ENCODE results near the gene CCDC112.

Gene CCDC112

DNA sequence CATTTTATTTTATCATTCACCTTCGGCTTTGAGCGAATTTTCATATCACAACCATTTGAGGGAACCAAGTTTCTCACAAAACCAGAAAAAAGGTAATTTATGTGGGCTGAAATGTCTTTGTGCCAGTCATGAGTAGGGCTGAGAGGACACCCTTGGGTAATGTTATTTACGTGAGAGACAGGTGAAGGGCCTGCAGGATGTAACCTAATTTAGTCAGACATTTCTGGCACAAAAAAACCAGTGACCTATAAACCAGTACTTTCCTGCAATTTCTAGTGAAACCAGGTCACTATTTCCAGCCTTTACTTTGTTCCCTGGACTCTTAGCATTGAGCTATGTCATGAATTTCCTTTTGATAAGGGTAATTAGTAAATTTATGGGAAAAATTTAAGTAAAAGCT lies 17.2 kb upstream of the CCDC112 start:
- no peak for DNase-seq

DNA sequence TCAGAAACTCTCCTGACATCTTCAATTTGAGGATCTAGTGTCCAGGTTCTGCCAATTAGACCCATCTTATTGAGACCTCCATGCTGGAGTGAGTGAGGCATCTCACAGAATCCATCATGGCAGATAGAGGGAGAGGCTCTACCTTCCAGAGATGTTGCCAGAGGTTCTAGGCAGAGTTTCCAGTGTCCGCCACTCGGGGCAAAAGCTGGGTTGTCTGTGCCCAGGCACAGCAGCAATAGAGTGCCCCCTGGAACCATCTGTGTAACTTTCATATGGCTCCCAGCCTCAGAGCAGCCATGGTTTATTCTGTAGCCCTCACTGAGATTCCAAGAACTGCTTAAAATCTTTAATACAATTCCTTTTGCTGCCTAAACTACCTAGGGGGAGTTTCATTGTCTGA lies 16.6 kb upstream of the CCDC112 start:
- DNase-seq, result no peak

DNA sequence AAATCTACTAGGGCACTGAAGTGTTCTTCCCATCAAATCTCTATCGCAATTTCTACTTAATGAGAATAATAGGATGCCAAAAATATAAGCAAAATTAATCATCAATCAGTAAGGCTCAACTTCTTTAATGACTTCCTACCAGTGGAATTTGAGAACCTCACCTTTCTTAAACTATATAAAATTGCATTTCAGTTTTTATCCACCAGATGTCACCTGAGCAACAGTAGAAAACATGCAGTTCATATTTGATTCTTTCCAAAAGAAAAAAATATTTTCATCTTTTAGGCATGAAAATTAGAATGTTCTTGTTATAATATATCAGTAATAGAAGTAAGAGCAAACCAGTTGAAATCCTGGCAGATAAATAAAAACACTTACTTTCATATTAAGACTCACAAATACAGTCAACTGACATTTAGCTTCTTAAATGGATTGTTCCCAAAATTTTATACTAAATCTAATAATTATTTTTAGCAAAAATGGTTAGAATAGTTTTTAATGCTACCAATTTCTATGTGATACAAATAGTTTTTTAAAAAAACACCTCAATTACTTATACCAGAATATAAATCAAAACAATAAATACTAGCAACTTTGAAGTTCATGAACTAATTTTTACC lies 13.4 kb upstream of the CCDC112 start:
- DNase-seq, result no peak

DNA sequence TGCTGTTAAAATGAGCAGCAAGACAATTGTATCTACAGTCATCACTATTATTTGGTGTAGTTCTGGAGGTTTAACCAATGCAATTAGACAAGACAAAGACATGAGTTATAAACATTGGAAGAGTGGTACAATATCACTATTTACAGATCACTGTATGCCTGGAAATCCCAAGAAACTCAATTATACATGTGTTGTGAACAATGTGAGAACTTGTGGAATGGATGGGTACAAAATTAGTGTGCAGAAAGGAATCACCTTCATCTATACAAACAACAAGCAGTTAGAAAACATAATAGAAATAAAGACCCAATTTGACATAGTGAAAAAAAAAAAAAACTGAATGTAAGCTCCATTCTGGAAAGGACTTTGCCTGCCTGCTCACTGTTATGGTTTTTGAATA lies 12.4 kb upstream of the CCDC112 start:
- DNase-seq, result no peak

DNA sequence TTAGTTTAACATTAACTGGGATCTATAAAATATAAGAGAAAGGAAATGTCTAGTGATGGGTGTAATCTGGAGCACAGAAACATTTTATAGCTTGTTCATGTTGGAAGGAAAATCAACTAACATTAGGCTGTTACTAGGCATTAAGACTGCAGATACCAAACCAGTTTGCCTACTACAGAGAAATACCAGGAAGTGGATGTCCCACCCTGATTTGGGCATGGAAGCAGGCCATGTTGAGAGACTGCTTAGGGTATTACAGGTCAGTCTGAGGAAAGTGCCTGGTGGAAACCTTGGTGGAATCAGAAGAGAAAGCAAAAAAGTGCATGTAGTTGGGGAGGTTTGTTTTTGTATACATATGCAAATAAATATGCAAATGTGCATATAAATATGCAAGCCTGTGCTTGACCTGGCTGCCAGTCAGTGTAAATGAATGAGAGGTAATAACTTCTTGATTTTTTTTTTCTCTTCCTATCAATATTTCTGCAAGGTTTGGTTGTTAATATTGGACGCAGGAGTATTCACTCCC lies 9.6 kb upstream of the CCDC112 start:
- DNase-seq, result no peak

DNA sequence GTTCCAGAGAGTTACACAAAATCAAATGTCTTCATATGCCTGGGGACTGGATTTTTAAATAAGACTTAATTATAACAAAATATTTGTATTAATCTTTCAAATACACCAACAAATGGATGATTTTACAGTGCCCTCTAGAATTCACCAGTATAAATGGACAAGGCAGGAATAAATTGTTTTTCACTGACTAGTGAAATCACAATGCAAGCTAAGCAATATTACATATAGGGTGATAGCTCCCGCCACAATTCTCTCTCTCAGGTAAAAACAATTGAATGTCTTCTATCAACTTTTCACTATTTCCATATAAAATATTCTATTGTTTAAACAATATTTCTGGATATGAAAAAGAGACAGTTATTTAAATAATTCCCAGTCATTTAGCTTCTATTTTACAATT lies 8.0 kb upstream of the CCDC112 start:
- DNase-seq, result no peak

DNA sequence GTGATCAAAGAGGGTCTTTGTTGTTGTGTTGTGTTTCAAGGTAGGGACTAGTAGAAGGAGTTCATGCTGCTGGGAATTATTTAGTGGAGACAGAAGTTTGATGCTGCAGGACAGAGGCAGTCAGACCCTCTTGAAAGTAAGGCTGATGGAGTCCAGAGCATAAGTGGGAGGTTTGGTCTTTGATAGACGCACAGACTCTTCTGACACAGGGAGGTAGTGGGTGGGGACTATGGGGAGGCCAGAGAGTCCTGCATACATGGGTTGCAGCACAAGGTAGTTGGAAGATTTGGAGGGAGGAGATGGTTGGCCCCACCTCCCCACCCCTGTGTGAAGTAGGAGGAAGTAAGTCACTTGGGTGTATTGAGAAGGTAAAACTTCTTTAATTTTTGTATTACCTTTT lies 2.4 kb upstream of the CCDC112 start:
- no peak for DNase-seq

DNA sequence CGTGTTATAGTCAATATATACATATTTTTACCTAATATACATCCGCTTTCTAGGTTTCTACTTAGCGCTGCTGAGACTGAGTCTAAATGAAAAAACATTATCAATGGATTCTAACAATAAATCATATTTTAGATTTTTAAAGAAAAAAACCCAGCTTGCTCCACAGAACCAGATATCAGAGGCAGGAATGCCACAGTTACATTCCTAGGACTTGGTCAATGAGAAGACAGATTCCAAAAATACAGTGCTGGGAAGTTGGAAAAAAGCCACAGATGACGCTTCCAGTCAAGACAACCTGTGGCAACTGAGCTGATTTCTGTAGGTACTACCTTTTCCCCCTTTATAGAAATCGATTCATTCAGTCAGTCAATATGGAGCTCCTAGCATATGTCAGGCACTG lies 577 bp upstream of the CCDC112 start:
- no peak for DNase-seq

DNA sequence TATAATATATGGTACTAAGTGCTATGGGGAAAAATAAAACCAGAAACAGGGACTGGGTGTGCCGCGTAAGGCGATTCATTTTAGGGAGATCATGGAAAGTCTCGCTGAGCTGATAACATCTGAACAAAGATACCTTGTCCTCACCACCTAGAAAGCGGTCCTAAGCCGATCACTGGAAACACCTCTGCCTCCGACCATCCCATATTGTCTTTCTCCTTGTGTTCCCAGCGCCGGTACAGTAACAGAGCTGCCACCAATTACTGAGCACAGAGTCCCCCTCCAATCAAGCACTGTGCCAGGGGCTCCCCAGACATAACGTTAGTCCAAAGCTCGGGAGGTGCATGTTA lies 704 bp downstream of the CCDC112 start:
- no peak for DNase-seq

DNA sequence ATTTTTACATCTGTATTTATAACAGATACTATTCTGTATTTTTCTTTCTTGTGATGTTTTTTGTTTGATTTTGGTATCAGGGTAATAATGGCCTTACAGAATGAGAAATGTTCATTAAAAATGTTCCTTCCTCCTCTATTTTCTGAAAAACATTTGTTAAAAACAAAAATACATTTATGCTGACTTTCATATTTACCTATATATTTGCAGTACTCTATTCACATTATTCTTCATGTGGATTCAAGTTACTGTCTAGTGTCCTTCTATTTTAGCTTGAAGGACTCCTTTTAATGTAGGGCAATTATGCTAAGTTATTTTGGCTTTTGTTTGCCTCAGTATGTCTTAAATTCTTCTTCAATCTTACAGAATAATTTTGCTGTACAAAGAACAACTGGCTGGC lies 5.1 kb downstream of the CCDC112 start:
- DNase-seq, result no peak

DNA sequence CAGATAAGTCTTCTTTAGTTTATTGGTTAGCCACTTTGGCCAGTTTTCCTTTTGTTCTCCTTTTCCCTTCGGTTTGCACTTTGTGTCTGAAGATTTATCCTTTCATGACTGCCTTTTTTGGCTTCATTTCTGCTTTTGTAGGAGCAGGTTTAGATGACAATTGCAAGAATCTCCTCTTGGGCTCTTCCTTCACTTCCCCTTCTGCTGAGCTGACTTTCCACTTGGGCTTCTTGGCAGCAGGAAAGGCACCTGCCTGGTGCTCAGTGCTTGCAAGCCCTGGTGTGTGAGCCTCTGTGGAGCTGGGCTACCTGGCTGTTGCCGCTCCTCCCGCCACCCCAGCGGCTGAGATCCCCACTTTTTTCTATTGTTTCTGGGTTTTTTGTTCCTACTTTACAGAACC lies 7.3 kb downstream of the CCDC112 start:
- DNase-seq, result no peak

DNA sequence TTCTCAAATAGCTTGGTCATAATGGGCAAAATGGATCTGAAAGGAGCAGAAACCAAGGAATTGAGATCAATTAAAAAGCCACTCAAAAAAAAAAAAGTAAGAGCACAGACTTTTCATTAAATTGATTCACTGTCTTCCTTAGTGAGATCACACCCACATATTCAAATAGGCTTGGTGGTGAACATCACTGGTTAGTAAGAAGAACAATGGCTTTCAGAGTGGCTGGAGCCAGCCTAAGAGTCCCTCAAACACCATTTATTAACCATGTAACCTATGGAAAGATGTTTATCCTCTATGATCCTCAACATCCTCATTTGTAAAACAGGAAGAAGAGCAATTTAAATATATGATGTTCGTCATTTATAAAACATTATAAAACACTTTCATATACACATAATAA lies 12.4 kb downstream of the CCDC112 start:
- no peak for DNase-seq

DNA sequence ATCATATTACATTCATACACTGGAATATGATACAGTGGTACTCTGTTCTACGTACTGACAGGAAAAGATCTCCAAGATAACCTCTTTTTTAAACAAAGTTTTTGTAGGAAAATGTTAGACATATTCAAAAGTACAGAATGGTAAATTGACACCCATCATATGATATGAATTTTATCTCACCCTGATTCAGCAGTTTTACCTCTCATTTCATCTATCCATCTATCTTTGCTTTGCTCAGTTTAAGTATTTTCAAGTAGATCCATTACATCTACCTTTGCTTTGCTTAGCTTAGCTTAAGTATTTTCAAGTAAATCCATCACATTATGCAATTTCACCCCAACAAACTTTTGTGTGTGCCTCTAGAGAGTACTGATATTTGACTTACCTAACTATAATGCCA lies 14.3 kb downstream of the CCDC112 start:
- no peak for DNase-seq

DNA sequence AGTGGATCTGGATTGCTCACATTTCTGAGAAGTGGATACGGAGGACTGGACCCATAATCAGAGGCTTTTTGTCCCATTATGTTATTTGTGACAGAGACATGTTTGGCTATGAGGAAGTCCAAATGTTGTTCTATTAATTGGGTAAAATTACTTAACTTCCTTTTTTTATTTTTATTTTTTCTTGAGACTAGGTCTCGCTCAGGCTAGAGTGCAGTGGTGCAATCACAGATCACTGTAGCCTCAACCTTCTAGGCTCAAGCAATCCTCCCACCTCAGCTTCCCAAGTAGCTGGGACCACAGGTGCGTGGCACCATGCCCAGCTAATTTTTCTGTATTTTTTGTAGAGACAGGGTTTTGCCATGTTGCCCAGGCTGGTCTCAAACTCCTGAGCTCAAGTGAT lies 21.9 kb downstream of the CCDC112 start:
- DNase-seq, result no peak

DNA sequence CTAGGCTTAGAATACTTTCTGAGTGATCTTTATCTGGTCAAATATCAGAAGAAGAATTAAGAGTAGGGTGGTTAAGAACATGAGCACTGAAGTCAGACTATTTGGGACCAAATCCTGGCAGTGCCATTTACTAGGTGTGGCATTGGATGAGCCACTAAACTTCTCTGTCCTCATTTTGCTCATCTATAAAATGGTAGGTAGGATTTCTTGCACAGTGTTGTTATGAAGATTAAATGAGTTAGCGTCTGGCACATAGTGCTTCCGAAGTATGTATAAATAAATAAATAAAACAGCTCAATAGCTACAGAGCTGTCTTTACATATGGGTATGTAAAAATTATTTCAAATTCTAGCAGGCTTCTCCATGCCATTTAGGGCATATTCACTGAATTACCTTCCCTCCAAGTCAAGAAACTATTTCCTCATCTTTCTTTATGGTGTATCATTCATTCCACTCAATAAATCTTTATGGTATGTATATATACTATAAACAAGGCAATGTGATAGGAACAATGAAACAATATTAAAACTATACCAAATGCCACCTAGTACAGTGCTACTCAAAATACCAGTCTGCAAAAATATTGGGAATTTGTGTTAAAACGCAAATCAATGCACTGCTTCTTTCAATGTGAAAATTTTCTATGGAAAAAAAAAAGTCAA lies 24.0 kb downstream of the CCDC112 start:
- DNase-seq, result no peak

DNA sequence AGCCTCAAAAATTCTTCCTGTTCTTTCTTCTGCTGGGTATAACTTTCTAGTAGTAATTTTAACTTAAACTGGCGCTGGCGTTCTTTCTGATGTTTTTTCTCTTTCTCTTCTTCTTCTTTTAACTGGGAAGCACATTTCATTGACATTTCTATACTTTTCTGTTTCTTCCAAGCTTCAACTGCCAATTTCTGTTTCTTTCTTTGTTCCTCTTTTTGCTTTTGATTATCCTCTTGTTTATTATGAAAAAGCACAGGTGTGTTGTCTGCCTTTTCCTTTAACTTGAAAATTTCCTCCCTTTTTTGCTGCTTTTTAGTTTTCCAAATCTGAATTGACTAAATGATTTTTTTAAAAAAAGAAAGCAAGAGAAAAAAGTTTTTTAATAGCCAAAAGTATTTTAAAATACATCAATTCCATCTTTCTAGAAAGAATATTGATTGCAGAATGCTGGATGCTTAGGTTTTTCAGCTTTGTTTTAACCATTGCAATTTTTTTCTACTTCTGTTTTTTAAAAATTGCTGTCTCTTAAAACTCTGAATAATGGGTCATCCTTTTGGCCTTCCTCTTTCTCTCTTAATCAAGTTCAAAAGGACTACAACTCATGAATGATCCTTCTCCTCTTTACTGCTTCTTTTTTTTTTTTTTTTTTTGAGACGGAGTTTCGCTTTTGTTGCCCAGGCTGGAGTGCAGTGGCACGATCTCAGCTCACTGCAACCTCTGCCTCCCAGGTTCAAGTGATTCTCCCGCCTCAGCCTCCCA lies 25.0 kb downstream of the CCDC112 start:
- DNase-seq, result no peak

DNA sequence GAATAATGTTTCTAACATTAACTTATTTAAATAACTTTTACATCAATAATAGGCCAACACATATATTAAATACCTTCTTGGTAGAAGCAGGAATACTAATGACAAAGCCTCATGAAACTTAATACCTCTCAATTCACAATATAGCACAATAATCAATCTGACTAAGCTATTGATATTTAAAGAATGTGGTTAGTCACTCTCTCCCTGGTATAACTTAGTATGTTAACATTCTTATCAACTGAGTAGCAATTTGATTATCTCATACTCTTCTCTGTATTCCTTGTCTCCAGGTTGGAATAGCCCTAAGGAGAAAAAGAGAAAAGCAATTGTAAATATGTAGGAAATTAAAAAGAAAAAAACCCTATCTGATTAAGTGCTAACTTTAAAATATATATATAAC lies 28.8 kb downstream of the CCDC112 start:
- DNase-seq, result no peak

DNA sequence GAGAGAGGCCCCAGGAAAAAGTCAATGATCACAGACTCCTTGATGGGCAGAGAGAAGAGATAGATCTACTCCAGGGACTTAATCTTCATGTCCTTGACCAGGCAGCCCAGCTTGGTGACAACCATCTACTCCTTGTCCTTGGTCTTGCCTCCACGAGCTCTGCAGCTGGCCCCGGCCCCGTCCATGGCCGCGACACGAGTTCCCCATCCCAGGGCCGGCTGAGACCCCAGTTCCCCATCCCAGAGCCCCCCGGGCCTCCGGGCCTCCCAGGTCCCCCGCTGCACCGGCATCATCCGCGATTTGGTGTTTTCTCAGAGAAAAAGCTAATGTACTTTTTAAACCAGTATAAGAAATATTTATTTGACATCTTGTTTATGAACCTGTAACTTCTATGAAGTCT lies 31.2 kb downstream of the CCDC112 start:
- DNase-seq, result no peak

DNA sequence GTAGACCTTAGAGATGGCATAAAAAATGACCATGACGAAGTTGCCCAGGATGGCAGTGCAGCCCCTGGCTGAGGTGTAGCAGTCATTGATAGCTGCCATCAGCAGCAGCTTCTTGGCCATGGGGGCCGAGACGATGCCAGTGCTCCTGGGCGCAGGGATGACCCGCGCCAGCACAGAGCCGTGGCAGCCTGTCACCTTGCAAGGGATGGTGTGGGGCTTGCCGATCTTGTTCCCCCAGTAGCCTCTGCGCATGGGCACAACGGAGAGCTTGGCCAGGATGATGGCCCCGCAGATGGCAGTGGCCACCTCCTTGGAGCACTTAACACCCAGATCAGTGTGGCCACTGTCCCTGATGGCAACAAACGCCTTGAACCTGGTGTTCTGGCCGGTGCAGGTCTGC lies 31.7 kb downstream of the CCDC112 start:
- DNase-seq, result no peak

DNA sequence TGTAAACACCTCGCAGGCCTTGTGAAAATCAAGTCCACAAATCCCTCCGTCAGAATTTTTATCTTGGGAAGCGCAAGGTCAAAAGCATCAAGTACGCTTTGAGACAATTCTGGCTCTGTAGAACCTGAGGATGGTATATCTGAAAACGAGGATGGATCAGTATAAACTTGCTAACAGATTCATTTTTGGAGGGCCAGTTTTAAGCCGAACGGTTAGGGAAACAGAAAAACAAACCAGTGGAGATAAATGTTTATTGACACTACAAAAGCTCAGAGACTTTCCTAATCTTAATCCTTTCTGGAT lies 33.4 kb downstream of the CCDC112 start:
- DNase-seq, result no peak

DNA sequence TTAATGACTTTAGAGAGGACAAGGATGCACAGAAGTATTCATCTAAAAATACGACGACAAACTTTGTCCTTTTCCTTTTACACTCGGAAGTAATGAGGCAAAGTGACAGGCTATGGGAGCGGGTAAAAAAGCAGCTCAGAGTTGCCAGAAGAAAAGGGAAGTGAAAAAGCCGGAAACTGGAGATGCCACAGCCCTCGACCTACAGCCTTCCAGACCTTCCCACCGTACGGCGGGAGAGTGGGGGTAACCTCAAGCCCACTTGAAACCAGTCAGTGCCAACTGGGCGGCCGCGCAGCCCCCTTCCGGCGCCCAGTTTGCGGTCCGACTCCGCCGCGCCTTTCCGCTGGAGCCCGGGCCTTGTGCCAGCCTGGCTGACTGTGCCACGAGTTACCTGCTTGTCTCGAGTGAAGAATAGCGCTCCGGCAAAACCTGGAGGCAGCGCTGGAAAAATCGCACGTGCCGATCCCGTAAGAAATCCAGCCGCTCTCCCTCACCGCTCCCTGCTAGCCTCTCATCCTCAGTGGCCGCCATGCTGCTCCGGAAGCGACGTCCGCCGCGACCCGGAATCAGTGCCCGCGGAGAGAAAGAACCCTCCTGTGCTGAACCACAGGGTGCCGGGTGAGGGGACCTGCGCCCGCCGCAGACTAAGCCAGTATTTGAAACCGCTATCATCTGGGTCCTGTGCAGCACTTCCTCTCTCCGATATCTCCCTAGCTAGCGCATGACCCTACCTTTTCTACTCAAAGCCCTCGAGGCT lies 34.0 kb downstream of the CCDC112 start, which contains the start of gene PGGT1B:
TSS of gene PGGT1B (minus strand) at position 557 of the 757 bp plus-strand sequence. CDS start at position 531, 26 bp downstream.
- DNase-seq, result peak; percentile 28

DNA sequence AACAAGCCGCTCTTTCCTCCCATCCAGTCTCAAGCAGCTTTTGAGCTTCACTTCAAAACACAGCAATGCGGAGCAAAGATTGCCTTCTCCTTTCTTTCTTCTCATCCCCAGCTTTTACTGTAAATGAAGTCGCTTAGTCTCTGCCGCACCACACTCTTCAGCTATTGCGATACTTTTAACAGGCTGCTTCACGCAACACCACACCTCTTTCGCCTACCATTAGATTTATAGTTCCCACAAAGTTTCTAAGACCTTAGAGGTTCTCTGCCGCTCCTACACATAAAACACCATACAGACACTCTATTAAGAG lies 34.5 kb downstream of the CCDC112 start:
- DNase-seq, result no peak

DNA sequence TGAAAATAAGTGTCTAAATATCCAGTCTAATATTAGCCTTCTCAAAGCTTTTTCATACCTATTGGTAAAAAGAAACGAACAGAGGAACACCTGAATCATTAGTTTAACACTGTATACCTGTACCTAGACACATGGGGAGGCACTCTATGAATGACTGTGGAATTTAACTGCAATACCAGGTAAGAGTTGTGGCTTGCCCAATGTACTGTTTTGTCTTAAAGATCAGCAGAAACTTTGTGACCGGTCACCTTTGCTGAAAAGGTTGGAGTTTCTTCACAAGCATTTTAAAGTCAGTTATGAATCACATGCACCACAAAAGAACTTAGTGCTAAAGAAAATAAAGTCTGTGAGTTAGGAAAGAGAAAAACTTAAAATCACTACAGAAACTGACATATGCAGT lies 36.2 kb downstream of the CCDC112 start:
- no peak for DNase-seq

DNA sequence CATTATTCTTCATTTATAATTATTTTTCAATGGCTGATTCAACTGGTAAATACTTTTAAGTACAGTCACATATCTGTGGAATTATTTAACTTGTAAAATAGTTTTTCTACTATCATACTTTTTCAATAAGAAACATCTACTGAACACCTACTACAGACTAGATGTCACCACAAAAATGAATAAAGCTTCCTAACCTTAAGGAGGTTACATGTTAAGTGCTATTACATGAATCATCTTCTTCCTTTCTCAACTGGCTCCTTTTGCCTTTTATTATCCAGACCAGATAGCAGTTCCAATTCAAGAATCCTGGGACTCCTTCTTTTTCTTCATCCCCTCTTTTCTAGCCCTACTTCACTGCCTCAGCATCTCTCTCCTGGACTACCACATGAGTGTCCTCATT lies 38.5 kb downstream of the CCDC112 start:
- DNase-seq, result no peak
